Stomach (tissue), 4 donors: ENCODE measurements around the gene CDHR5.

ENCODE experiments used
- EP300 ChIP-seq: sonication (generic); formaldehyde crosslinking; IDR thresholded peaks from one replicate; pipeline ENCODE4 v1.6.1; 2017; ENCODE audit warnings: antibody characterized with exemption
- POLR2A ChIP-seq, 4 donors: fragments of 450-650 bp; IDR thresholded peaks; one replicate each; pipeline ENCODE4 v1.6.1; 2016; ENCODE audit warnings: antibody characterized with exemption in 4 of 4, control low read depth in 2 of 4, mild to moderate bottlenecking in 1 of 4, moderate library complexity in 1 of 4
- POLR2AphosphoS5 ChIP-seq, 3 donors: sonication (generic); formaldehyde crosslinking; IDR thresholded peaks; one replicate each; pipeline ENCODE4 v1.6.1; 2016; ENCODE audit warnings: antibody characterized with exemption in 3 of 3
- TF ChIP-seq, protein P1 (sequence below), 7 experiments: fragments of 450-650 bp in 4 of 7; fragments of 200-600 bp in 3 of 7; sonication (generic) in 3 of 7; IDR thresholded peaks; one replicate each; pipeline ENCODE4 v1.5.1; 2016 to 2019; ENCODE audit warnings: antibody characterized with exemption in 7 of 7, control low read depth in 2 of 7, mild to moderate bottlenecking in 1 of 7

DNA sequence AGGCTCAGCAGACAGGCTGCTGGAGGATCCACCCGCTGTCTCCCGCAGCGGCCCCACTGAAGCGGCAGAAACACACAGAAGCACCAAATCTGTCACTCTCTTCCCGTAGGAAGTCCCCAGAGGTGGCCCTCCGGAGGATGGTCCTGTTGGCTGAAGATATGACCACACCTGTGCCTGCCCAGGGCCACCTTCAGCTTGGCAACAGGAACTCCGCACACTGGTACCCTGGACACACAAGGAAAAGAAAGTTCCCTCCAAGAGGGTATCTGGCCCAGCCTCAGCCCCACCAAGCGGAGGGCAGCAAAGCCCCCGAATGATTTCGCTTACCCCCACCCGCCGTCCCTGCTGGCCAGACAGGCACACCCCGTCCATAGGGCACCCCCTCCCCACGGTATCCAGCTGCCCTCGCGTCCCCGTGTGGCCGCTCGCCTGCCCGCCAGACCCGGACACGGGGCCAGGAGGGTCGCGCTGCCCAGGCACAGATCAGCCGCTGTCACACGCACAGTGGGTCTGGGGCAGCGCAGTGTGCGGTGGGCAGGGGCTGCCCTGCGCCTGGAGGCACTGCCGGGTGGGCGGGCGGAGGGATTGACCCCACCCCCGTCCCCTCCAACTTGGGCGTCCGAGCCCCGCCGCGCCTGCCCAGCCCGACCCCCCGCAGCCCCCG, 57.0 kb downstream of the CDHR5 start:
- TF ChIP-seq POLR2A (IDR thresholded peaks at IDR 0.05) (no peak), POLR2AphosphoS5 (IDR thresholded peaks at IDR 0.05) (no peak), EP300 (no peak)
- TF ChIP-seq, protein P1, sequence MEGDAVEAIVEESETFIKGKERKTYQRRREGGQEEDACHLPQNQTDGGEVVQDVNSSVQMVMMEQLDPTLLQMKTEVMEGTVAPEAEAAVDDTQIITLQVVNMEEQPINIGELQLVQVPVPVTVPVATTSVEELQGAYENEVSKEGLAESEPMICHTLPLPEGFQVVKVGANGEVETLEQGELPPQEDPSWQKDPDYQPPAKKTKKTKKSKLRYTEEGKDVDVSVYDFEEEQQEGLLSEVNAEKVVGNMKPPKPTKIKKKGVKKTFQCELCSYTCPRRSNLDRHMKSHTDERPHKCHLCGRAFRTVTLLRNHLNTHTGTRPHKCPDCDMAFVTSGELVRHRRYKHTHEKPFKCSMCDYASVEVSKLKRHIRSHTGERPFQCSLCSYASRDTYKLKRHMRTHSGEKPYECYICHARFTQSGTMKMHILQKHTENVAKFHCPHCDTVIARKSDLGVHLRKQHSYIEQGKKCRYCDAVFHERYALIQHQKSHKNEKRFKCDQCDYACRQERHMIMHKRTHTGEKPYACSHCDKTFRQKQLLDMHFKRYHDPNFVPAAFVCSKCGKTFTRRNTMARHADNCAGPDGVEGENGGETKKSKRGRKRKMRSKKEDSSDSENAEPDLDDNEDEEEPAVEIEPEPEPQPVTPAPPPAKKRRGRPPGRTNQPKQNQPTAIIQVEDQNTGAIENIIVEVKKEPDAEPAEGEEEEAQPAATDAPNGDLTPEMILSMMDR (IDR thresholded peaks at IDR 0.05), result no peak
